Ovary (tissue), 9 donors: ENCODE measurements around the gene PARD3. TPM values are rescaled to one million over a fixed set of nuclear protein-coding genes. Genes with fewer than 3 reads are reported as not detected.

Source experiments
- DNase-seq, 5 donors: peaks; one replicate each; pipeline ENCODE4 v3.0.0-alpha.2; 2019 to 2020
- H3K27ac ChIP-seq, 2 donors: fragments of 200-600 bp; one replicate each; pipeline versions ENCODE4 v1.5.1 to v1.8.0; 2019 to 2022
- H3K27me3 ChIP-seq: fragments of 200-600 bp; one replicate; pipeline ENCODE4 v1.8.0; 2022
- H3K36me3 ChIP-seq: fragments of 200-600 bp; sonication (generic); one replicate; pipeline ENCODE4 v1.5.1; 2019
- H3K4me1 ChIP-seq: one replicate; pipeline ENCODE4 v1.8.1; 2013; ENCODE audit warnings: mild to moderate bottlenecking, moderate library complexity; ENCODE audit not compliant: insufficient read depth
- H3K4me3 ChIP-seq: fragments of 200-600 bp; sonication (generic); one replicate; pipeline ENCODE4 v1.5.1; 2017
- H3K9me3 ChIP-seq, 2 donors: fragments of 200-600 bp in 1 of 2; sonication (generic) in 1 of 2; one replicate each; pipeline versions ENCODE4 v1.5.1 to v1.8.1; 2013 to 2019; ENCODE audit warnings: mild to moderate bottlenecking in 1 of 2, moderate library complexity in 1 of 2
- EP300 ChIP-seq: sonication (generic); formaldehyde crosslinking; IDR thresholded peaks from one replicate; pipeline ENCODE4 v1.6.1; 2017; ENCODE audit warnings: antibody characterized with exemption
- POLR2A ChIP-seq: fragments of 450-650 bp; IDR thresholded peaks from one replicate; pipeline ENCODE4 v1.6.1; 2017; ENCODE audit warnings: antibody characterized with exemption, mild to moderate bottlenecking, moderate library complexity
- WGBS, 3 donors: extraction: QIAGEN DNeasy Blood & Tissue Kit in 1 of 3; methylation state at CpG; one replicate each; pipeline versions ENCODE4 v1.1.5 to v1.1.7; 2013 to 2017; 5-methylcytosine and 5-hydroxymethylcytosine counted together
- intact Hi-C, 4 donors: fragments of 100-400 bp; cut with DNase I; formaldehyde crosslinking; loops; one replicate each; pipeline versions ENCODE4 v1.11.0 to v1.15.1; 2022 to 2023
- polyA plus RNA-seq, 2 donors: library from polyadenylated mRNA; stranded (reverse); fragments of 200-250 nt in 1 of 2; fragments of 350-450 nt in 1 of 2; fragmentation: Illumina TruSeq in 1 of 2; extraction: RNeasy Lipid Tissue Mini Kit (QIAGEN cat#74804) in 1 of 2; gene quantifications; one replicate each; pipeline ENCODE4 v1.2.3, GENCODE V29; 2013 to 2014
- total RNA-seq, 7 donors: library from RNA; depleted of rRNA in 2 of 7; stranded (reverse); fragments of >200 nt in 2 of 7; fragmentation: NEBNext Ultra II Directional in 3 of 7; extraction: Animal tissue kit (Norgen Biotek cat#: 25700) in 3 of 7; gene quantifications; one replicate each; pipeline versions ENCODE4 v1.1.0 to v1.2.4, GENCODE V29; 2016 to 2023
- TF ChIP-seq, protein P1 (sequence below), 3 donors: fragments of 450-650 bp in 2 of 3; fragments of 200-600 bp in 1 of 3; IDR thresholded peaks; one replicate each; pipeline versions ENCODE4 v1.5.1 to v1.8.0; 2016 to 2022; ENCODE audit warnings: antibody characterized with exemption in 3 of 3, mild to moderate bottlenecking in 1 of 3
- donor health status: DM: no; HTN: no; CAD: no; lungs with moderate emphysema.
- donor health status: DM: no; HTN: no; CAD: no.
- donor health status: Bipolar disorder and iron deficiency.
- donor health status: DM: yes; HTN: yes; CAD: no.
- donor health status: DM: no; HTN: no; CAD: no.
- donor health status: DM: yes; HTN: yes; CAD: no.

PARD3 gene
- total and polyA plus RNA-seq, 9 donors: 31.8 to 92.3 (median 67.1) TPM

DNA sequence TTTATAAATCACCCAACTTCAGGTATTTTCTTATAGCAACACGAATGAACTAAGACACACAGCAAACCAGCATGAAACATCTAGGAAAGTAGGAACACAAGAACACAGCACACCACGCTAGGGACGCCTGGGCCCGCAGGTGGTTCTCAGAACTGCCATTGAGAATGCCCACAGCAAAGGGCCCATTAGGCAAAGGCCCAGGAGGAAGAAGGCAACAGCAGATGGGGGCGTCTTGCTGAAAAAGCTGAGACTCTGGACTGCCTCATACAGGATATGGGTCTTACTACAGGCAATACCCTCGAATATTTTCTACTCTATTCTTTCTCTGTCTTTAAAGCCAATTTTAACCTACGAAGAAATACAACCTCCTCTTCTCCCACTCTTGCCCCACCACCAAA lies 77.3 kb downstream of the PARD3 start:
- no peak overlapping the region for H3K27ac ChIP-seq
- H3K27me3 ChIP-seq: no peaks in the 10 kb centered on the region
- TF ChIP-seq POLR2A (no peak), EP300 (no peak)
- TF ChIP-seq, protein P1, sequence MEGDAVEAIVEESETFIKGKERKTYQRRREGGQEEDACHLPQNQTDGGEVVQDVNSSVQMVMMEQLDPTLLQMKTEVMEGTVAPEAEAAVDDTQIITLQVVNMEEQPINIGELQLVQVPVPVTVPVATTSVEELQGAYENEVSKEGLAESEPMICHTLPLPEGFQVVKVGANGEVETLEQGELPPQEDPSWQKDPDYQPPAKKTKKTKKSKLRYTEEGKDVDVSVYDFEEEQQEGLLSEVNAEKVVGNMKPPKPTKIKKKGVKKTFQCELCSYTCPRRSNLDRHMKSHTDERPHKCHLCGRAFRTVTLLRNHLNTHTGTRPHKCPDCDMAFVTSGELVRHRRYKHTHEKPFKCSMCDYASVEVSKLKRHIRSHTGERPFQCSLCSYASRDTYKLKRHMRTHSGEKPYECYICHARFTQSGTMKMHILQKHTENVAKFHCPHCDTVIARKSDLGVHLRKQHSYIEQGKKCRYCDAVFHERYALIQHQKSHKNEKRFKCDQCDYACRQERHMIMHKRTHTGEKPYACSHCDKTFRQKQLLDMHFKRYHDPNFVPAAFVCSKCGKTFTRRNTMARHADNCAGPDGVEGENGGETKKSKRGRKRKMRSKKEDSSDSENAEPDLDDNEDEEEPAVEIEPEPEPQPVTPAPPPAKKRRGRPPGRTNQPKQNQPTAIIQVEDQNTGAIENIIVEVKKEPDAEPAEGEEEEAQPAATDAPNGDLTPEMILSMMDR (IDR thresholded peaks at IDR 0.05): no peak
- H3K4me3 ChIP-seq: no peak overlapping the region
- H3K4me1 ChIP-seq: peaks cover 10% of the 10 kb centered on the region
- no peaks in the 10 kb centered on the region for H3K9me3 ChIP-seq
- intact Hi-C loops: loop anchor here in 1 of 4 donors (10.0 kb wide), 1 partner anchor 77 kb away; the partner anchor contains the start of gene PARD3
- no peak for DNase-seq
- no peaks in the 10 kb centered on the region for H3K36me3 ChIP-seq
- WGBS, 3 donors: 85 to 91% (median 86%) methylated on average over 7 of the region's 7 CpGs

DNA sequence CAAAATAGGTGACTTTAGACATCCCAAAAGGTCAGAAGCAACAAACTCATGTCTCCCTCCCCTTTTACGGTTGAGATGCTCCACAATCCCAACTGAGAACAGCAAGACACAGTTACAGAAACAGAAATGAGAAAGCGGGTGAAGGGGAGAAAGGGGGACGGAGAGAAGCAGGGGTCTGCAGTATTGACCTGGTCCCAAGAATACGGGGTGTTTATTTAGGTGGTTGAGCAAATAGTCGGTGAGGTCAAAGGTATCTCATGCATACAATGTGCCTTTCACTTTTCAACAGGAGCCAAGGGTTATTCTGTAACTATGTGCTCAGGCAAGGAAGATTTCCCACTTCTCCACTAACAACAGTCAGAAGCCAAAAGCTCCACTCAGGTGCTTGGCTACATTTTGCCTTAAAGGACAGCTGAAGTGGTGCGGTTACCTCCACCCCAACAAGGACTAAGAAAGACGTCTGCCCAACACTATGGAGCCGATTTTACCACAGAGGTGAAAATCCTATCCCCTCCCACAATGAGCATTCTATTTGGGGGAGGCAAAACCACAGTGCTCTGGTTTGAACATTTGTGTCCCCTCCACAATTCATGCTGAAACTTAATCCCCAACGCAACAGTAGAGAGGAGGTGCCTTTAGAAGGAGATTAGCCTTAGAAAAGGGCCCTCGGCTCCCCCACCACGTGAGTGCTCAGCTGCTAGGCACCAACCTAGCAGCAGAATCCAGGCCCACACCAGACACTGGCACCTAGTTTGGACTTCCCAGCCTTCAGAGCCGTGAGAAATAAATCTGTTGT lies 77.9 kb downstream of the PARD3 start:
- no peak overlapping the region for H3K27ac ChIP-seq

DNA sequence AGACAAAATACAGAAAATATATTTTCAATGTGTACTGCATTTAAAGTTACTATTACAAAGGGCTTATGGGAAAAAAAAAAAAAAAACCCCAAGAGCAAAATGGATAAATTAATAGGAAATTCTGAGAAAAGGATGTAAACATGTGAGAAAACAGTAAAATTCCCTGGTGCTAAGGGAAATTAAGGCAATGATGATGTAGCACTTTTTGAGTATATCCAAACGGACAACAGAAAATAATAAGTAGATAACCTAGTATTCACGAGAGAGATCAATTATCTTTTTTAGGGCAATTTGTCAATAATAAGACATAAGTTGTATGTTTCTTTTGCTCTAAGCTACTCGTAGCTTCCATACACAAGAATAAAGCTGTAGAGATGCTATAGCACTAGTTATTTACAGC lies 80.2 kb downstream of the PARD3 start:
- no peak overlapping the region for H3K27ac ChIP-seq
- TF ChIP-seq, protein P1 (IDR thresholded peaks at IDR 0.05): no peak
- H3K4me1 ChIP-seq: peaks cover 8% of the 10 kb centered on the region
- no peaks in the 10 kb centered on the region for H3K9me3 ChIP-seq
- DNase-seq: no peak
- WGBS, 3 donors: 88 to 91% (median 89%) methylated on average over 3 of the region's 3 CpGs
- H3K27me3 ChIP-seq: no peaks in the 10 kb centered on the region
- H3K36me3 ChIP-seq: no peaks in the 10 kb centered on the region
- H3K4me3 ChIP-seq: no peak overlapping the region
- intact Hi-C loops: loop anchor here in 1 of 4 donors (10.0 kb wide), 1 partner anchor 80 kb away; the partner anchor contains the start of gene PARD3

More for the DNA sequence above, 77.9 kb downstream of the PARD3 start:
- TF ChIP-seq EP300 (no peak), POLR2A (no peak)
- Histone ChIP-seq H3K27me3 (no peaks in the 10 kb centered on the region), H3K4me1 (peaks cover 10% of the 10 kb centered on the region), H3K36me3 (no peaks in the 10 kb centered on the region), H3K9me3 (no peaks in the 10 kb centered on the region), H3K4me3 (no peak overlapping the region)
- intact Hi-C loops: loop anchor here in 1 of 4 donors (10.0 kb wide), 1 partner anchor 78 kb away; the partner anchor contains the start of gene PARD3
- DNase-seq: no peak
- WGBS, 3 donors: 67 to 77% (median 69%) methylated on average over 12 of the region's 12 CpGs

DNA sequence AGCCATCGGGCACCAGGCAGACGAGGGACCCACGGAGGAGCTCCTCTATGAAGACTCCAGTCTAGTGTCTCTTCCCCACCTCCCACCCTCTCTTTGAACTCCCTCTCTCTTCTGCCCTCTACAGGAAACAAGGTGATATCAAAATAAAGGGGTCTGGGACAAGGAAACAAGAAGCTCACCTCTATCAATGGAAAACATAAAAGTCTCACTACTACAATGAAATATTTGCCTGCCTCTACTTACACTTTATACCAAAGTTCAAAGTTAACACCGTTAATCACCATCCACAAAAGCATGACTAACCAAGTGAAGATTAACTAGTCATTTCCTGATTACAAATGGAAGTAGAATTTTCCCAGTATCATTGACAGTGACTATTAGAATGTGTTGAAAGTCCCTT lies 82.2 kb downstream of the PARD3 start:
- no peak for DNase-seq
- H3K4me1 ChIP-seq: peaks cover 3% of the 10 kb centered on the region
- no peaks in the 10 kb centered on the region for H3K9me3 ChIP-seq
- H3K27ac ChIP-seq: no peak overlapping the region
- WGBS, 3 donors: 78 to 82% (median 81%) methylated on average over 4 of the region's 4 CpGs
- no peak overlapping the region for H3K4me3 ChIP-seq
- TF ChIP-seq, protein P1 (IDR thresholded peaks at IDR 0.05): no peak
- no peak for TF ChIP-seq EP300
- TF ChIP-seq POLR2A: no peak
- intact Hi-C loops: loop anchor here in 1 of 4 donors (10.0 kb wide), 1 partner anchor 82 kb away; the partner anchor contains the start of gene PARD3
- H3K36me3 ChIP-seq: no peaks in the 10 kb centered on the region
- H3K27me3 ChIP-seq: no peaks in the 10 kb centered on the region
